GM18868 (cell line): ENCODE data around the gene NF2.
"Not testable (repeated sequence)": the region's sequence is repeated elsewhere in the genome, so short reads cannot be mapped to it uniquely, and the experiment has no call there.

ENCODE experiments used
- ATAC-seq: cut with Tn5 transposase; IDR thresholded peaks from one replicate; pipeline ENCODE4 v1.9.1; 2021; ENCODE audit warnings: mild to moderate bottlenecking, moderate library complexity; ENCODE audit not compliant: unreplicated experiment

The NF2 gene

DNA sequence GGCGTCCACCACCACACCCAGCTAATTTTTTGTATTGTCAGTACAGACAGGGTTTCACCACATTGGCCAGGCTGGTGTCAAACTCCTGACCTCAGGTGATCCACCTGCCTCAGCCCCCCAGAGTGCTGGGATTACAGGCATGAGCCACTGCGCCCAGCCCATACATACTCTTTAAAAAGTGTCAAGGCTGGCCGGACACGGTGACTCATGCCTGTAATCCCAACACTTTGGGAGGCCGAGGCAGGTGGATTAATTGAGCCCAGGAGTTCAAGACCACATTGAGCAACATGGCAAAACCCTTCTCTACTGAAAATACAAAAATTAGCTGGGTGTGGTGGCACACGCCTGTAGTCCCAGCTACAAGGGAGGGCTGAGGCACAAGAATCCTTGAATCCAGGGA lies 9.0 kb upstream of the NF2 start:
- ATAC-seq: not testable (repeated sequence)

DNA sequence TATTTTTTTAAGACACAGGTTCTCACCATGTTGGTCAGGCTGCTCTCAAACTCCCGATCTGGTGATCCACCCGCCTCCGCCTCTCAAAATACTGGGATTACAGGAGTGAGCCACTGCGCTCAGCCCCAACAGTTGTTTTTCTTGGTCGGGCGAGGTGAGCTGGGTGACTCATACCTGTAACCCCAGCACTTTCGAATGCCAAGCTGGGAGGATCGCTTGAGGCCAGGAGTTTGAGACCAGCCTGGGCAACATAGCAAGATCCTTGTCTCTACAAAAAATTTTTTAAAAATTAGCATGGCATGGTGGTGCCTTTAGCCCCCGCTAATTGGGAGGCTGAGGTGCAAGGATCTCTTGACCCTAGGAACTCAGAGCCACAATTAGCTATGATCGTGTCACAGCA lies 7.0 kb upstream of the NF2 start:
- no peak for ATAC-seq

DNA sequence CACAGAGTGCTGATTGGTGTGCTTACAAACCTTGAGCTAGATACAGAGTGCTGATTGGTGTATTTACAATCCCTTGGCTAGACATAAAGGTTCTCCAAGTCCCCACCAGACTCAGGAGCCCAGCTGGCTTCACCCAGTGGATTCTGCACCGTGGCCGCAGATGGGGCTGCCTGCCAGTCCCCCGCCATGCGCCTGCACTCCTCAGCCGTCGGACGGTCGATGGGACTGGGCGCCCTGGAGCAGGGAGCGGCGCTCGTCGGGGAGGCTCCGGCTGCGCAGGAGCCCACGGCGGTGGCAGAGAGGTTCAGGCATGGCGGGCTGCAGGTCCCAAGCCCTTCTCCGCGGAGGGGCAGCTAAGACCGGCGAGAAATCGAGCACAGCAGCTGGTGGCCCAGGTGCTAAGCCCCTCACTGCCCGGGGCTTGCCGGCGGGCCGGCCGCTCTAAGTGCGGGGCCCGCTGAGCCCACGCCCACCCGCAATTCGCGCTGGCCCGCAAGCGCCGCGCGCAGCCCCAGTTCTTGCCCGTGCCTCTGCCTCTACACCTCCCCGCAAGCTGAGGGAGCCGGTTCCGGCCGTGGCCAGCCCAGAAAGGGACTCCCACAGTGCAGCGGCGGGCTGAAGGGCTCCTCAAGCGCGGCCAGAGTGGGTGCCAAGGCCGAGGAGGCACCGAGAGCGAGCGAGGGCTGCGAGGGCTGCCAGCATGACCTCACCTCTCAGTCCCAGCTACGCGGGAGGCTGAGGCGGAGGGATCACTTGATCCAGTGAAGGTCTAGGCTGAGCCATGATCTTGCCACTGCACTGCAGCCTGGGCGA lies 5.4 kb upstream of the NF2 start:
- ATAC-seq: not testable (repeated sequence)

DNA sequence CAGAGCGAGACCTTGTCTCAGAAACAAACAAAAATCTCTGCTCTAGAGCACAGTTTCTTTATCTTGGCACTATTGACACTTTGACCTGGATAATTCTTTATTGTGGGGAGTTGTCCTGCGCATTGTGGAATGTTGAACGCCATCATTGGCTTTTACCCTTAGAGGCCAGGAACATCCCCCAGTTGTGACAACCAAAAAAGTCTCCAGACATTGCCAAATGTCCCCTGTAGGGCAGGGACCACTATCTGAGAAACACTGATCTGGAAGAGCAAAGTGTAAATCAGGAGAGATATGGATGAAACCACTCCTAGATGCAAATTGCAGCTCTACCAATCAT lies 4.8 kb upstream of the NF2 start:
- ATAC-seq: no peak

- ATAC-seq: no peak
Observed at GRCh38 chr22:29604076-29604360, 585 bp downstream of the NF2 start.

- no peak for ATAC-seq
Observed at GRCh38 chr22:29605527-29605850, 2.1 kb downstream of the NF2 start.

GRCh38 chr22:29606320-29606719 lies 2.9 kb downstream of the NF2 start:
- no peak for ATAC-seq

DNA sequence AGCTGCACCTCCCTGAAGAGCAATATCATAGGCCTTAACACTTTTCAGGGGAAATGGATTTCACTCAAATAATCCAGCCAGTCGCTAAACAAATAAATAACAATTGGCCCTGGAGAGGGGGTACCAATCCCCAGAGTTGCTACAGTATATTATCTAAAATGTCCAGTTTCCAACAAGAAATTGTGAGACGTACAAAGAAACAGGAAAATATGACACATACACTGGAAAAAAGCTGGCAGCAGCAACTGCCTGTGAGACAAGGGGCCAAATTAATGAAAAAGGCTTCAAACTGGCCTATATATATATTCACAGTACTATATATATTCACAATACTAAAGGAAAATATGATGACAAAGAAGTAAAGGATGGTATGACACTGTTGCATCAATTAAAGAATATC lies 4.0 kb downstream of the NF2 start:
- ATAC-seq: no peak

- ATAC-seq: no peak
Observed at GRCh38 chr22:29609139-29609538, 5.7 kb downstream of the NF2 start.

DNA sequence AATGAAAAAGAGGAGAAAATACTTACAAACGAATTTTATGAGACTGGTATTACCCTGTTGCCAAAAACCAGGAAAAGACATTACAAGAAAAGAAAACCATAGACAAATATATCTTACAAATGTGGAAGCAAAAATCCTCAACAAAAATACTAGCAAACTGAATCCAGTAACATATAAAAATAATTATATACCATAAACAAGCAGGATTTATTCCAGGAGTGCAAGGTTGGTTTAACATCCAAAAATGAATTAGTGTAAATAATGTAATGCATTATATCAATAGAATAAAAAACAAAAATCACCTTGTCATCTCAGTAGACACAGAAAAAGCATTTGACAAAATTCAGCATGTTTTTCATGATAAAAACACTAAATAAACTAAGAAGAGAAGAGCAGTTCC lies 7.3 kb downstream of the NF2 start:
- no peak for ATAC-seq

DNA sequence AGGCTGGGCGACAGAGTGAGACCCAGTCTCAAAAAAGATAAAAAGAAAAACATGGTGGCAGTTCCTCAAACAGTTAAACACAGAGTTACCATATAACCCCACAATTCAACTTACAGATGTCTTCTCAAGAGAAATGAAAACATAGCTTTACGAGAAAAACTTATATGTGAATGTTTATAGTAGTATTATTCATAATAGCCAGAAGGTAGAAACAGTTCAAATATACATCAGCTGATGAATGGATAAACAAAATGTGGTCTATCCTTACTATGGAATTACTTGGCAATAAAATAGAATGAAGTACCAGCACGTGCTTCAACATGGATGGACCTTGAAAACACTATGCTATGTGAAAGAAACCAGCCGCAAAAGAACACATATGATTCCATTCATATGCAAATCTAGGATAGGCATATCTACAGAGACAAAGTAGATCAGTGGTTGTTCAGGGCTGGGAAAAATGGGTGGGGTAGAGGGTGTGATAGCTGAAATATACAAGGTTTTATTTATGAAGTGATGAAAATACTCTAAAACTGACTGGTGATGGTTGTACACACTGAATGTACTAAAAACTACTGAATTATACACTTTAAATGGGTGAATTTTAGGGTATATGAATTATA lies 12.4 kb downstream of the NF2 start:
- ATAC-seq: no peak

- no peak for ATAC-seq
Observed at GRCh38 chr22:29617922-29618629, 14.6 kb downstream of the NF2 start.

- no peak for ATAC-seq
Observed at GRCh38 chr22:29621761-29622526, 18.5 kb downstream of the NF2 start.

- ATAC-seq: no peak
Observed at GRCh38 chr22:29623059-29623458, 19.6 kb downstream of the NF2 start.

GRCh38 chr22:29623553-29624169 lies 20.2 kb downstream of the NF2 start:
- no peak for ATAC-seq

- ATAC-seq: no peak
Observed at GRCh38 chr22:29625090-29625825, 21.8 kb downstream of the NF2 start.

DNA sequence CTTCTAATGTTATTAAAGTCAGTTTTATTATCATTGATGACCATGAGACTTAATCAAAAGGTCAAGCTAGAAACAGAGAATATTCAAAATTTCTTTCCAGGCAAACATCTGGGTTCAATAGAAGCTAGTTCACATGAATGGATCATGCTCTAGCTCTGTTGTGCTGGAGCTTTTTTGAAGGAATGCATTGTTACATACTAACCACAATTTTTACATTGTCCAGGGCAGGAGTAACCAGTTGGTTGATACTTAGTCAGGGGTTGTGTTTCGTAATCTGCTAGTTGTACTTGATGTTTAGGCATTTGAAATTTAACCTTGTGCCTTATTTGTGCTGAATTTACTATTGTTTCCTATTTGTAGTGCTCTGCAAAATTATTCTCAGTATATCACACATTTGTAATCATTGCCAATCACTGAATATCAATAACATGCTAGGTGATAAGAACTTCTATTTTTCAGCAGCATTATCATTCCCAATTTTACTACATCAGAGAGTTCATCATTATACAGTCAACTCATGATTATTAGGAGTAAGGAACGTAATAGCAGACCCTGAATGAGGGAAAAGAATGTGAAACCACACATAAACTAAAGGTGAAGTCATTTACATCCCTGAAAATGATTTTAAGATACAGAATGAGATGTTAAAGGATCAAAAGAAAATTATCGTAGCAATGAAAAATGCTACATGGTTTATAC lies 23.2 kb downstream of the NF2 start:
- ATAC-seq: no peak

DNA sequence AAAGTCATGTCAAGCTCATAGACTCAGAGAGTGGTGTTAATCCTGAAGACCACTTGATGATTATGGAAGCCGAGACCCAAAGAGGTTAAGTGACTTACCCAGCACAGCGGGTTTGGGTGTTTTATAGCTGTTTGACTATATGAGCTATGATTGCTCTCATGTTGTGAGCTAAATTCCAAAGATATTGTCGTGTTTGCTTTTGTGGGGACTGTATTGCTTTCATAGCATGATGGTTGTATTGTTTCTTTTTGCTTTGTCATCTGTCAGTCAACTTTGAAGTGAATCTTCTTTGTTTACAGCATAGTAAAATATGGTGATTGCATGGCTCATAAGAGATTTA lies 23.7 kb downstream of the NF2 start:
- no peak for ATAC-seq

DNA sequence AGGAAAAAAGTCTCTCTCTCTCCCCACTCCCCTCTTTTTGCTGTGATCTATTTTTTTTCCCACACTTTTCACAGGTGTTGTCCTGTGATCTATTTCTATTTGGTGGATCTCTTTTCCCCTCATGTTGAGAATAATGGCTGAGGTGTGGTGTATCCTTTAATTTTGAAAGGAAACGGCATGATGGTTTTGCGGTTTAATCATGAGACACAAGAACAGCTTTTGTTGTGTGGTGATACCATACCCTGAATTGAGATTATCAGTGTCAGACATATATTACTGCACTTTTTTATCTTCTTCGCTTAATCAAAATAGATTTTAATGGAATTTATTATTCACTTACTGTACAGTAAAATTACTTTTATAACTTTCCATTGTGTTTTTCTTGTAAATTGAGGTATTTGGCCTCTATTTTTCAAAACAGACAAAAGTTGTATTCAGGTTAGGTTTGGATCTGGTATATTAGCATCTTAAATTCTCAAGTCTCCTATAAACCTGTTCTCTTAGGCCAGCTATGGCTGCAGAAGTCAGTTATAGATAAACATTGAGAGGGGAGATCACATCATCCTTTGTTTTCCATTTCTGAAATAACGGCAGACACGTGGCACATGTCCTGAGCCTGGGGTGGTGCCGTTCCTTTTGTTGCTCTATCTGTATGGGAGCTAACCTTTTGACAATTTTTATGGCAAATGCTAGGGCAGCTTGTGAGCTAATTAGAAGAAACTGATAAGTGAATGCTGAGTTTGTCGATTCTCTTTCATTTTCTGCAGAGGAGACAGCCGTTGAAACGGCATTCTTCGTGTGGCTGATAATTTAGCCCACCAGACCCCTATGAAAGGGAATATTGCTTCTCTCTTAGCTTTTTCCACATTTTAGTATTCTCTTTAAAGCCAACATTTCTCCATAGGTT lies 25.8 kb downstream of the NF2 start:
- no peak for ATAC-seq
